ENCODE data around the gene HTR3C.

HTR3C gene

GRCh38 chr3:184092199-184092598 lies 39.4 kb downstream of the HTR3C start:
- no peak overlapping the region for H3K27ac ChIP-seq (ENCODE audit: low read length)
- H3K27me3 ChIP-seq (replicated peaks; ENCODE audit: insufficient read depth, low read length): no peaks in the 10 kb centered on the region
- no peaks in the 10 kb centered on the region for H3K79me2 ChIP-seq (ENCODE audit: low read length)
- H3K9me2 ChIP-seq (replicated peaks; ENCODE audit: insufficient read depth, low read length): no peaks in the 10 kb centered on the region
- H3K4me3 ChIP-seq (ENCODE audit: low read length): no peak overlapping the region
- H3K9ac ChIP-seq (ENCODE audit: low read length): no peak overlapping the region
- no peaks in the 10 kb centered on the region for H4K20me1 ChIP-seq (ENCODE audit: insufficient read depth, low read length)
- no peak for DNase-seq
- H3F3A ChIP-seq (ENCODE audit: insufficient read depth, low read length): no peaks in the 10 kb centered on the region
- no peak overlapping the region for H2AFZ ChIP-seq (ENCODE audit: low read length)
- no peak overlapping the region for H3K4me2 ChIP-seq (ENCODE audit: low read depth, low read length)
- no peaks in the 10 kb centered on the region; the same call in 1 of the 2 replicates for H3K9me3 ChIP-seq (replicated peaks; ENCODE audit: insufficient read depth, low read length)
- H3K36me3 ChIP-seq (replicated peaks; ENCODE audit: insufficient read depth, low read length): no peaks in the 10 kb centered on the region
- H3K4me1 ChIP-seq (ENCODE audit: low read length): no peaks in the 10 kb centered on the region
- TF ChIP-seq EZH2phosphoT487 (IDR thresholded peaks at IDR 0.05; ENCODE audit: low read length) (no peak), EZH2 (optimal IDR thresholded peaks at IDR 0.05; ENCODE audit: low read depth, low read length) (no peak)
- TF ChIP-seq, protein P1, sequence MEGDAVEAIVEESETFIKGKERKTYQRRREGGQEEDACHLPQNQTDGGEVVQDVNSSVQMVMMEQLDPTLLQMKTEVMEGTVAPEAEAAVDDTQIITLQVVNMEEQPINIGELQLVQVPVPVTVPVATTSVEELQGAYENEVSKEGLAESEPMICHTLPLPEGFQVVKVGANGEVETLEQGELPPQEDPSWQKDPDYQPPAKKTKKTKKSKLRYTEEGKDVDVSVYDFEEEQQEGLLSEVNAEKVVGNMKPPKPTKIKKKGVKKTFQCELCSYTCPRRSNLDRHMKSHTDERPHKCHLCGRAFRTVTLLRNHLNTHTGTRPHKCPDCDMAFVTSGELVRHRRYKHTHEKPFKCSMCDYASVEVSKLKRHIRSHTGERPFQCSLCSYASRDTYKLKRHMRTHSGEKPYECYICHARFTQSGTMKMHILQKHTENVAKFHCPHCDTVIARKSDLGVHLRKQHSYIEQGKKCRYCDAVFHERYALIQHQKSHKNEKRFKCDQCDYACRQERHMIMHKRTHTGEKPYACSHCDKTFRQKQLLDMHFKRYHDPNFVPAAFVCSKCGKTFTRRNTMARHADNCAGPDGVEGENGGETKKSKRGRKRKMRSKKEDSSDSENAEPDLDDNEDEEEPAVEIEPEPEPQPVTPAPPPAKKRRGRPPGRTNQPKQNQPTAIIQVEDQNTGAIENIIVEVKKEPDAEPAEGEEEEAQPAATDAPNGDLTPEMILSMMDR (IDR thresholded peaks at IDR 0.05; ENCODE audit: low read length): no peak

DNA sequence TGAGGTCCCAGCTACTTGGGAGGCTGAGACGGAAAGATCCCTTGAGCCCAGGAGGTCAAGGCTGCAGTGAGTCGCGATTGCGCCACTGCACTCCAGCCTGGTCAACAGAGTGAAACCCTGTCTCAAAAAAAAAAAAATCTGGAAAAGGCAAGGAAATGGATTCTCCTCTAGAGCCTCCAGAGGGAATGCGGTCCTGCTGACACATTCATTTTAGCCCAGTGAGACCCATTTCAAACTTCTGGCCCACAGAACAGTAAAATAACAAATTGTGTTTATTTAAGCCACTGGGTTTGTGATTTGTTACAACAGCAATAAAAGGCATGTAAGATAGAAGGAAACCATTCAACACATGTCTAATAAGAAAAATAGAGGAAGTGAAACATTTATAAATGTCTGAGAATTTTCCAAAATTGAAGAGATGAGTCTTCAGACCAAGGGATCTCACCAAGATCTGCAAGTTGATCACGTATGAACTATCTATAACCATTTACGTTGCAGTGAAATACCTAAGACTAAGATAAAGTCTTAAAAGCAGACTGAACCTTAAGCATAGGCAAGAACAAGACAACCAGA lies 44.0 kb downstream of the HTR3C start, which contains the start of gene HTR3E:
TSS of gene HTR3E (plus strand) at position 254 of the 573 bp plus-strand sequence. CDS start 466 bp downstream, outside the sequence.
- DNase-seq: no peak
- Histone ChIP-seq H3K27ac (ENCODE audit: low read length) (no peak within 1 kb of the TSS), H3K4me1 (ENCODE audit: low read length) (no peaks in the 10 kb centered on the region)

DNA sequence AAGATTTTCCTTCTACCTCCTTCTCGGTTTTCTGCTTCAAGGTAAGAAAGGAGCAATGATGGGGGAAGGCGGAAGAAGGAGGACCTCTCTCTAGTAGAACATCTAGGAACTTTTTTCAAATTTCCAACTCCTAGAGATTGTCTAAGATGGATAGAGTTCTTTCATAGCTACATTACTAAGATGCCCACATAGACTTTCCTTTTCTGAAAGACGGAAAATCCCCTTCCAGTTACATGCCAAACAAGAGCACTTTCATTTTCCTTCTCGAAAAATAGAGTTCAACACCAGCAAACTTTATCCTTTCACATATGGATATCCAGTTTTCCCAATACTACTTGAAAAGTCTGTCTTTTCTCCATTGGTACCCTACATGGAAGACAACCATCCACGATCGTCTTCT lies 44.7 kb downstream of the HTR3C start:
- Histone ChIP-seq H3K27me3 (replicated peaks; ENCODE audit: insufficient read depth, low read length) (no peaks in the 10 kb centered on the region), H3K36me3 (replicated peaks; ENCODE audit: insufficient read depth, low read length) (no peaks in the 10 kb centered on the region), H3K9me2 (replicated peaks; ENCODE audit: insufficient read depth, low read length) (no peaks in the 10 kb centered on the region), H3K79me2 (ENCODE audit: low read length) (no peaks in the 10 kb centered on the region), H3K9me3 (replicated peaks; ENCODE audit: insufficient read depth, low read length) (no peaks in the 10 kb centered on the region), H3K27ac (ENCODE audit: low read length) (no peak overlapping the region), H4K20me1 (ENCODE audit: insufficient read depth, low read length) (no peaks in the 10 kb centered on the region), H2AFZ (ENCODE audit: low read length) (no peak overlapping the region), H3K4me1 (ENCODE audit: low read length) (no peaks in the 10 kb centered on the region), H3K4me3 (ENCODE audit: low read length) (no peak overlapping the region), H3K4me2 (ENCODE audit: low read depth, low read length) (no peak overlapping the region), H3F3A (ENCODE audit: insufficient read depth, low read length) (no peaks in the 10 kb centered on the region), H3K9ac (ENCODE audit: low read length) (no peak overlapping the region)
- TF ChIP-seq EZH2 (optimal IDR thresholded peaks at IDR 0.05; ENCODE audit: low read depth, low read length) (no peak), EZH2phosphoT487 (IDR thresholded peaks at IDR 0.05; ENCODE audit: low read length) (no peak)
- TF ChIP-seq, protein P1 (IDR thresholded peaks at IDR 0.05; ENCODE audit: low read length): no peak
- DNase-seq: no peak

More for the DNA sequence above, 44.0 kb downstream of the HTR3C start, which contains the start of gene HTR3E:
- Histone ChIP-seq H3F3A (ENCODE audit: insufficient read depth, low read length) (no peaks in the 10 kb centered on the region), H3K9me3 (replicated peaks; ENCODE audit: insufficient read depth, low read length) (no peaks in the 10 kb centered on the region; the same call in 1 of the 2 replicates), H3K27me3 (replicated peaks; ENCODE audit: insufficient read depth, low read length) (no peaks in the 10 kb centered on the region), H3K9ac (ENCODE audit: low read length) (no peak within 1 kb of the TSS), H3K4me2 (ENCODE audit: low read depth, low read length) (no peak within 1 kb of the TSS), H3K4me3 (ENCODE audit: low read length) (no peak within 1 kb of the TSS), H3K9me2 (replicated peaks; ENCODE audit: insufficient read depth, low read length) (no peaks in the 10 kb centered on the region), H2AFZ (ENCODE audit: low read length) (no peak within 1 kb of the TSS), H4K20me1 (ENCODE audit: insufficient read depth, low read length) (no peaks in the 10 kb centered on the region), H3K36me3 (replicated peaks; ENCODE audit: insufficient read depth, low read length) (no peaks in the 10 kb centered on the region), H3K79me2 (ENCODE audit: low read length) (no peaks in the 10 kb centered on the region)
- TF ChIP-seq, protein P1 (IDR thresholded peaks at IDR 0.05; ENCODE audit: low read length): no peak
- TF ChIP-seq EZH2 (optimal IDR thresholded peaks at IDR 0.05; ENCODE audit: low read depth, low read length): no peak
- TF ChIP-seq EZH2phosphoT487 (IDR thresholded peaks at IDR 0.05; ENCODE audit: low read length): no peak
